MCF 10A (cell line): ENCODE measurements around the gene LSM7. TPM values are rescaled to one million over a fixed set of nuclear protein-coding genes. Genes with fewer than 3 reads are reported as not detected.

Experiments
- BruUV-seq: library from RNA; stranded (reverse); fragments of 400-500 nt; replicated peaks from 2 replicates; lab custom pipeline; 2021; lab: Mats Ljungman, UMichigan
- CTCF ChIA-PET: fragments of 300-600 bp; sonication (Branson Sonifier 250); formaldehyde crosslinking; extraction: SDS; loops from one replicate; lab custom pipeline; 2021; ENCODE audit warnings: antibody characterized with exemption, inconsistent platforms; lab: Yijun Ruan, JAX
- POLR2A ChIA-PET: fragments of 300-600, 350-650 bp; sonication (Branson Sonifier 250); formaldehyde crosslinking; extraction: SDS; loops from one replicate; lab custom pipeline; 2020; ENCODE audit warnings: antibody characterized with exemption, inconsistent platforms; lab: Yijun Ruan, JAX
- DNase-seq: peaks from one replicate; pipeline ENCODE4 v3.0.0-alpha.2; 2018; ENCODE audit not compliant: unreplicated experiment
- H3K27ac Mint-ChIP-seq: one replicate; pipeline ENCODE4 v1.8.0; 2022; ENCODE audit warnings: mild to moderate bottlenecking, low read depth, mixed read lengths; ENCODE audit not compliant: unreplicated experiment
- H3K27me3 Mint-ChIP-seq: one replicate; pipeline ENCODE4 v1.8.0; 2022; ENCODE audit warnings: mixed read lengths; ENCODE audit not compliant: insufficient read depth, unreplicated experiment
- H3K36me3 Mint-ChIP-seq: one replicate; pipeline ENCODE4 v1.8.0; 2022; ENCODE audit warnings: mild to moderate bottlenecking, moderate library complexity, mixed read lengths; ENCODE audit not compliant: insufficient read depth, unreplicated experiment
- H3K4me1 Mint-ChIP-seq: one replicate; pipeline ENCODE4 v1.8.0; 2022; ENCODE audit warnings: mixed read lengths; ENCODE audit not compliant: insufficient read depth, unreplicated experiment
- H3K4me3 Mint-ChIP-seq: one replicate; pipeline ENCODE4 v1.8.0; 2022; ENCODE audit warnings: mild to moderate bottlenecking, moderate library complexity, mixed read lengths; ENCODE audit not compliant: unreplicated experiment
- H3K9me3 Mint-ChIP-seq: one replicate; pipeline ENCODE4 v1.8.0; 2022; ENCODE audit warnings: mixed read lengths; ENCODE audit not compliant: unreplicated experiment
- CTCF ChIP-seq: fragments of 200-600 bp; IDR thresholded peaks from one replicate; pipeline ENCODE4 v1.8.0; 2022; ENCODE audit warnings: antibody characterized with exemption, mild to moderate bottlenecking; ENCODE audit not compliant: unreplicated experiment
- intact Hi-C: fragments of 100-400 bp; cut with micrococcal nuclease; formaldehyde crosslinking; loops from 2 replicates; pipeline ENCODE4 v1.14.1; 2022
- total RNA-seq: library from RNA; stranded (reverse); gene quantifications from 2 replicates; pipeline ENCODE4 v1.2.3, GENCODE V29; 2022

The LSM7 gene
- total RNA-seq, 1 experiment from 2014 or later, result 135 TPM

- Mint-ChIP-seq H3K4me3 (no peak overlapping the region), H3K9me3 (no peaks in the 10 kb centered on the region), H3K27me3 (no peaks in the 10 kb centered on the region), H3K4me1 (peaks cover 16% of the 10 kb centered on the region), H3K36me3 (peaks cover 42% of the 10 kb centered on the region), H3K27ac (no peak overlapping the region)
- CTCF ChIA-PET, result no interaction called here
- no peak for DNase-seq
- TF ChIP-seq CTCF, result no peak
- intact Hi-C loops, result no loop called here
- POLR2A ChIA-PET, result no interaction called here
- no TSS peak for BruUV-seq
Measured at GRCh38 chr19:2324220-2324948, 4.0 kb downstream of the LSM7 start.

DNA sequence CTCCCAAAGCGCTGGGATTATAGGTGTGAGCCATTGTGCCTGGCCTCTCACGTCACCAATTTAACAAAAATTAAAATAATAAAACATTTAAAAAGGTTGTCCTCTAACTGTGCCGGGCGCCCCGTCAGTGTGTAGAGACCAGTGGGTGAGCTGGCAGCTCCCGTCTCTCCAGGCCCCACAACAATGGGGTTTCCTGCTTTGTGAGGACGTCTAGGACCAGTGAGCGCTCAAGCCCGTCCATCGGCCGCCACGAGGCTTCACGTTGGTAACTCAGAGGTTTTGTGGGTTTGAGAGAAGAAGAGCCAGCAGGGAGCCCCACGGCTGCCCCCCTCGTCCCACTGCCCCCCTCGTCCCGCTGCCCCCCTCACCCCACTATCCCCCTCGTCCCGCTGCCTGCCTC, 4.7 kb downstream of the LSM7 start:
- Mint-ChIP-seq H3K27me3 (no peaks in the 10 kb centered on the region), H3K4me3 (no peak overlapping the region), H3K4me1 (peaks cover 12% of the 10 kb centered on the region), H3K9me3 (no peaks in the 10 kb centered on the region), H3K36me3 (peaks cover 36% of the 10 kb centered on the region), H3K27ac (no peak overlapping the region)
- intact Hi-C loops, result no loop called here
- BruUV-seq, result no TSS peak
- no peak for DNase-seq
- POLR2A ChIA-PET, result no interaction called here
- CTCF ChIA-PET, result no interaction called here
- no peak for TF ChIP-seq CTCF

DNA sequence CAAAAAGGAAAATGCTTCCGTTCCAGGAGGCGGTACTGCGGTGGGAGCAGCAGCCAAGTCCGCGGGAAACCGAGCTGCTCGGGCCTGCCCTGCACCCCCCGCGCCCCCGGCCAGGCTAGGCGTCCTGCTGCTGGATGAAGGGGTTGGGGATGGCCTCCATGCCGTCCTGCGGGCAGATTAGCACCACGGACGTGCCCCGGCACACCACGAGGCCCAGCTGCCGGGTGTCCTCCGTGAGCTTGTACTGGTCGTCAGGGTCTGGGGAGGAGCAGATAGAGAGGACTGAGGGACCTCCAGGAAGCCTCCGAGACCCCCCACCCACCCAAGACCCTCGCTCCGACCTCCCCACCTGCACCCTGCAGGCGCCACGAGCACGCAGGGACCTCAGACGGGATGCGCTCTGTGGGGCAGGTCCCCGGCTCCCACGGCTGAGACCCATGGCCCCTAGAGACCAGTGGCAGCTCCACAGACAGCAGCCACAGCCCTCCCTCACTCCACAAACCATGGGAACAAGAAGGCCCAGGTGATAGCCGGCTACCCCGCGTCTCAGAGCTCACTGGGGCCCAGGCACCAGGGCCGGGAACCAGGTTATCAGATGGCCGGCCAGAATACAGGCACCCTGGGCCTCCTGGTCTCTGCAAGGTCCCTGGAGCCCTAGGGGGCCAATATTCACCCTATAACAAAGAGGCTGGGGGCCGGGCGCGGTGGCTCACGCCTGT, 6.7 kb downstream of the LSM7 start:
- ChIA-PET POLR2A (interaction anchor here (0.7 kb wide), 1 partner anchor 251 kb away, joined by 5 read pairs; no protein-coding TSS in a partner anchor), CTCF (interaction anchor here (0.6 to 1.2 kb wide), 4 partner anchors 13 to 1191 kb away, joined by 3 to 4 read pairs (median 4); no protein-coding TSS in a partner anchor)
- TF ChIP-seq CTCF, result no peak
- Mint-ChIP-seq H3K4me3 (no peak overlapping the region), H3K27me3 (no peaks in the 10 kb centered on the region), H3K36me3 (peaks cover 29% of the 10 kb centered on the region), H3K9me3 (no peaks in the 10 kb centered on the region), H3K4me1 (peaks cover 7% of the 10 kb centered on the region), H3K27ac (no peak overlapping the region)
- no peak for DNase-seq
- BruUV-seq, result no TSS peak
- intact Hi-C loops, result no loop called here

DNA sequence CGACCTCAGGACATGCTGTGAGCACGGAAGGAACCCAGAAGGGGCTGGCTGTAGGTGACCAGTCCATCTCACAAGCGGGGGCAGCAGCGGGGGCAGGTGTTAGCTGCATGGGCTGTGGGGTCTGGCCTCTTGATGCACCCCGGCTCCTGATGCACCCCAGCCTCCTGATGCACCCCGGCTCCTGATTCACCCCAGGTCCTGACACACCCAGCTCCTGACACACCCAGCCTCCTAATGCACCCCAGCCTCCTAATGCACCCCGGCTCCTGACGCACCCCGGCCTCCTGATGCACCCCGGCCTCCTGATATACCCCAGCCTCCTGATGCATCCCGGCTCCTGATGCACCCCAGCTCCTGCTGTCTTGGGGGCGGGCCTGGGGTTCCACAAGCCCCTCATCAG, 7.4 kb downstream of the LSM7 start:
- Mint-ChIP-seq H3K27me3 (no peaks in the 10 kb centered on the region), H3K4me3 (no peak overlapping the region), H3K9me3 (no peaks in the 10 kb centered on the region), H3K36me3 (peaks cover 26% of the 10 kb centered on the region), H3K4me1 (peaks cover 4% of the 10 kb centered on the region), H3K27ac (no peak overlapping the region)
- BruUV-seq, result no TSS peak
- DNase-seq, result no peak
- CTCF ChIA-PET, result no interaction called here
- POLR2A ChIA-PET, result interaction anchor here (0.7 kb wide), 1 partner anchor 252 kb away, joined by 5 read pairs; no protein-coding TSS in a partner anchor
- no peak for TF ChIP-seq CTCF
- intact Hi-C loops, result no loop called here
